Left colon (tissue), 2 donors: ENCODE measurements around the gene STX8. TPM values are rescaled to one million over a fixed set of nuclear protein-coding genes. Genes with fewer than 3 reads are reported as not detected.

Experiments used
- ATAC-seq: fragments of 200-7000 bp; cut with Tn5 transposase; one replicate; pipeline ENCODE4 v1.9.1; 2020; ENCODE audit warnings: mild to moderate bottlenecking, moderate library complexity
- DNase-seq, 2 donors: peaks; one replicate each; pipeline ENCODE4 v3.0.0-alpha.2; 2020
- intact Hi-C, 2 donors: fragments of 100-400 bp; cut with DNase I in 1 of 2; cut with micrococcal nuclease in 1 of 2; formaldehyde crosslinking; loops; one replicate each; pipeline versions ENCODE4 v1.11.2 to v1.14.0; 2022; cut with DNase I, micrococcal nuclease
- total RNA-seq, 2 donors: library from RNA; stranded (reverse); fragmentation: NEBNext Ultra II Directional; extraction: Animal tissue kit (Norgen Biotek cat#: 25700); gene quantifications; one replicate each; pipeline ENCODE4 v1.2.1, GENCODE V29; 2021
- donor health status: DM: no; HTN: no; CAD: no.
- donor health status: DM: yes; HTN: yes; CAD: no.

STX8 gene
- total RNA-seq, 2 donors from 2014 or later: 43.1 to 45.3 TPM

DNA sequence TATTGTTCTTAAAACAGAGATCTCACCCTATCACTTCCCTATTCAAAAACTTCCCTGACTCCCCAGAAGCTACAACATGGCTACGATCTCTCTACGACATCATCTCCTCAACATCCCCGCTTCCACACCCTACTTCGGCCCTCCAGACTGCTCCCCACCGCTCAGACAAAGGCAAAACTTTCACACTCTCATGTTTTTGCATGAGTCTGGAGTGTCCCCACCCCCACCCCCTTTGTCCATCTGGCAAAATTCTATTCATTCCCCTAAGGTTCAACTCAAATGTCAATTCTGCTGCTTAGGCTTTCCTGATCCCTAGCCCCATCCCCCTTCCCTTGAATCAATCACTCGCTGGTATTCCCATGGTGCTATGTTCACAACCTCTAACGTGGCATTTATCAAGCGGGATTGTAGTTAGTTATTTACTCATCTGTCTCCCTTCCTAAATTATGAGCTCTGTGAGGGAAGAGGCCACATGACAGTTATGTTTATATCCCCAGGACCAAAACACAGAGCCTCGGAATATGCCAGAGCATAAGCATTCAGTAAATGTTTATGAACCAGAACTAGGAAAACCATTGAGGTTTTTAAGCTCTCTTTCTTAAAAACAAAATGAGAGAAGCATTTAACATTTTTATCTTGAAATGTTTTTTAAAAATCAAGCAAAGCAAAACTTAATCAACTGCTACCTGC, 55.9 kb downstream of the STX8 start:
- intact Hi-C loops: loop anchor here in 1 of 2 donors (5.0 kb wide), 2 partner anchors 227 to 527 kb away; no protein-coding TSS in a partner anchor
- ATAC-seq (no peak), DNase-seq (no peak)

DNA sequence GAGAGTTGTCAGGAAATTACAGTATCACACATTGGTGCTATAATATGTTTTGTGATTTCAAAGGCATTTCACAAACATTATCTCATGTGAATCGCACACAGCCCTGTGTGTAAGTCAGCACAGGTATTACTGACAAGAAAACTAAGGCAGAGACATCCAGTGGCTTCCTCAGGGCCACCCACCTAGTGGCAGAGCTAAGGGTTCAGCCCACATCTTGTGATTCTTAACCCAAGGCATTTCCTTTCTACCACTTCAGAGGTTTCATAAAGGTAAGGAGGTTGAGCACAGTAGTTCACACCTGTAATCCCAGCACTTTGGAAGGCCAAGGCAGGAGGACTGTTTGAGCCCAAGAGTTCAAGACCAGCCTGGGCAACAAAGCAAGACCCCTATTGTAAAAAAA, 58.2 kb downstream of the STX8 start:
- intact Hi-C loops: no loop called here
- no peak for ATAC-seq
- no peak for DNase-seq

DNA sequence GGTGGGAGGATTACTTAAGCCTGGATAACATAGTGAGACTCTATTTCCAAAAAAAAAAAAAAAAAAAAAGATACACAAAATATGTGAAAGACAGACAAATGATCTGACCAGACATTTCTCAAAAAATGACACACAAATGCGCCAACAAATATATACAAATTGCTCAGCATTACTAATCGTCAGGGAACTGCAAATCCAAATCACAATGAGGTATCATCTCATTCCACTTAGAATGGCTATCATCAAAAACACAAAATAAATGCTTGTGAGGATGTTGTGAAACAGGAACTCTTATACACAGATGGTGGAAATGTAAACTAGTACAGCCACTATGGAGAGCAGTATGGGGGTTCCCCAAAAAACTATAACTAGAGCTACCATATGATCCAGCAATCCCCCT, 62.4 kb downstream of the STX8 start:
- intact Hi-C loops: no loop called here
- DNase-seq (no peak), ATAC-seq (no peak)

DNA sequence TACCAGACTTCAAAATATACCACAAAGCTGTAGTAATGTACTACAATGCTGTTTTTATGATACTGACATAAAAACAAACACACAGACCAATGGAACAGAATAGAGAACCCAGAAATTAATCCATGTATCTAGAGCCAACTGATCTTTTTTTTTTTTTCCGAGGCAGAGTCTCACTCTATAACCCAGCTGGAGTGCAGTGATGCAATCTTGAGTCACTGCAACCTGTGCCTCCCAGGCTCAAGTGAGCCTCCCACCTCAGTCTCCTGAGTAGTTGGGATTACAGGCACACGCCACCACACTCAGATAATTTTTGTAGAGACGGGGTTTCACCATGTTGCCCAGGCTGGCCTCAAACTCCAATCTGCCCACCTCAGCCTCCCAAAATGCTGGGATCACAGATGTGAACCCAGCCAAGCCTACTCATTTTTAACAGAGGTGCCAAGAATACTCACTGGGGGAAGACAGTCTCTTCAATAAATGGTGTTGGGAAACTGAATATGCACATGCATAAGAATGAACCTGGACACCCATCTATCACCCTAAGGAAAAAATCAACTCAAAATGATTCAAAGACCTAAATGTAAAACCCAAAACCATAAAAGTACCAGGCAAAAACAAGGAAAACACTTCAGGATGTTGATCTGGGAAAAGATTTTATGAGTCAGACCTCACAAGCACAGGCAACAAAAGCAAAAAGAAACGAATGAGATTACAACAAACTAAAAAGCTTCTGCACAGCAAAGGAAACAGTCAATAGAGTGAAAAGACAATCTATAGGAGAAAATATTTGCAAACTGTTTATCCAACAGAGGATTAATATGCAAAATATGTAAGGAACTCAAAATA, 63.1 kb downstream of the STX8 start:
- ATAC-seq (no peak), DNase-seq (no peak)
- intact Hi-C loops: no loop called here

DNA sequence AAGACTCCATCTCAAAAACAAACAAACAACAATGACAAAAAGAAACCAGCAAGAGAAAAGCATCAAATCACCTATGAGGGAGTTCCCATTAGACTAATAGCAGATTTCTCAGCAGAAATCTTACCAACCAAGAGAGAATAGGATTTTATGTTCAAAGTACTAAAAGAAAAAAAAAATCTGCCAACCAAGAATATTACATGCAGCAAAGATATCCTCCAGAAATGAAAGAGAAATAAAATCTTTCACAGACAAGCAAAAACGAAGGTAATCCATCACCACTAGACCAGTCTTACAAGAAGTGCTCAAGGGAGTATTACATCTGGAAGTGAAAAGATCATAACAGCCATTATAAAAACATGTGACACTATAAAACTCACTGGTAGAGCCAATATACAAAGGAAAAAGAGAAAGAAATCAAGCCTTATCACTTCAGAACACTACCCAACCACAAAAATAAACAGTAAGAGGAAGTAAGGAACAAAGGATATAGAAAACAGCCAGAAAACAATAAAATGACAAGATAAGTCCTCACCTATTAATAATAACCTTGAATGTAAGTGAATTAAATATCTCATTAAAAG, 66.3 kb downstream of the STX8 start:
- intact Hi-C loops: no loop called here
- ATAC-seq (peak; percentile 99), DNase-seq (no peak)

DNA sequence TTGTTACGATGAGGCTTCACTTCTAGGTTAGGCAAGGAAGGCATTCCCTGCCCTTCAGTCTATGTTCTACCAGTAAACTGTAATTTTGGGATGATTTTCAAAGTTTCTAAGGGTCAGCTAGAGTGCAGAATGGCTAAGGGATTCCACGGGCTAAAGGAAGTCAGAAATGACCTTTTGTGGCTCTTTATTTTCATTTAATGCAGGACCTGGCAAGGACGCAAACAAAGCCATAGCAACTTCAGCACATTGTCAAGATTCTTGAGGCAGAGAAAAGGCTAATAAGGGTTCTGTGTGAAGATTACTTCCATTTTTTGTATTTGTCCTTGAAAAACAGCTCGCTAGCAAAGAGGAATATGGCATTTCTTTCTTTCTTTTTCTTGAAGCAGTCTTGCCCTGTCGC, 76.6 kb downstream of the STX8 start:
- intact Hi-C loops: no loop called here
- ATAC-seq: no peak

DNA sequence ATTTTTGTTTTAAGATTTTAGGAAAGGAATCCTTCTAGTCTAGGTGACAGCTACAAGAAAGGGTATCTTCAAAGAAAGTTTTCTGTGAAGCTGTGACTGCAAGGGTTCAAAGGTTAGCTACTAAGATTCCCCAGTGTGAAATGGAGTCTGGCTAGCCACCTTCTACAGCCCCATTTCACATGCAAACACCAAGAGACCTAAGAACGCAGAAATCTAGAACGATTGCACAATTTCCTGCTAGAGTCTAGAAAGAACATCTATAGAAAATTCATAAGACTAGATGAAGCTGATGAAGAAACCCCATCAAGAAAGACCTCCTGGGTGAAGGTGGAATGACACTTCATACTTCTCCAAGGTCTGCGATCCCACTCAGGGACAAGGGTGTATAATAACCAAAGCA, 77.1 kb downstream of the STX8 start:
- ATAC-seq (no peak), DNase-seq (no peak)
- intact Hi-C loops: no loop called here

More for the DNA sequence above, 76.6 kb downstream of the STX8 start:
- no peak for DNase-seq

DNA sequence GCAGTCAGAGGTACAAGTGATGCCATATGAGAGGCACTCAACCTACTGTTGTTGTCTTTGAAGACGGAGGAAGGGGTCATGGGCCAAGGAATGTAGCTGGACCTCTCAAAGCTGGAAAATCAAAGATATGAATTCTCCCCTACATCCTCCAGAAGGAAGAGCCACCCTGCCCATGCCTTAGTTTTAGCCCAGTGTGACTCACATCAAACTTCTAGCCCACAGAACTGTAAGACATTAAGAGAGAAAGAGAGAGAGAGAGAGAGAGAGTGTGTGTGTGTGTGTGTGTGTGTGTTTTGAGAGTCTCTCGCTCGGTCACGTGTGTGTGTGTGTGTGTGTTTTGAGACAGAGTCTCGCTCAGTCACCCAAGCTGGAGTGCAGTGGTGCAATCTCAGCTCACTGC, 87.1 kb downstream of the STX8 start:
- intact Hi-C loops: no loop called here

DNA sequence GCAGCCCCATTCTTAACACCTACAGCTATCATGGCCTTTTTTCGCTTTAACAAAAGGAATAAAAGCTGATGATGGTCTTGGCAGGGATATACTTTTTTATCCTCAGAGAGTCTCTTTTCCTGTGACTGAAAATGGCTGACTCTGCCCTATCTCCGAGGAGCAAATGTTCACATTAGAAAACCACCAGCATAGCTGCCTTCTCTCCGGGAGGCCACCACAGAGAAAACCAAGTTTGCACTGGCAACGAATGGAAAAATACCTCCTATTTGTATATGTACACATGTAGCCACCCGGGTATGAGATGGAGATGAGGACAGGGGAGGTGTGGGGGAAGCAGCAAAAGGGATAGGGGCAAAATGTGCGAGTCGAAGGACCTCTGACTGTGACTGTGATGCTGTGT, 88.2 kb downstream of the STX8 start:
- ATAC-seq (no peak), DNase-seq (no peak)
- intact Hi-C loops: no loop called here

More for the DNA sequence above, 87.1 kb downstream of the STX8 start:
- DNase-seq (no peak), ATAC-seq (no peak)

DNA sequence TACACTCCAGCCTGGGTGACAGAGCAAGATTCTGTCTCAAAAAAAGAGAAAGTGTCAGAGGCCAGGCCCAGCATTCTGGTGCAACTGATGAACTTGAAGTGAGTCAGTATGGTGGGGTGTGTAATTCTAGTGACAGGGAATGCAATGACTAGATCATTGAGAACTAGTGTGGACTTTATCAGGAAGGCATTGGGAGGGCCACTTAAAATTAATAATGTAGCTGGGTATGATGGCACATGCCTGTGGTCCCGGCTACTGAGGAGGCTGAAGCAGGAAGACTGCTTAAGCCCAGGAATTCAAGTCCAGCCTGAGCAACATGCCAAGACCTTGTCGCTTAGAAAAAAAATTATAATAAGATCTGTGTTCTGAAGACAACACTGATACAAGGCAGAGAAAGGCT, 90.8 kb downstream of the STX8 start:
- DNase-seq (no peak), ATAC-seq (no peak)
- intact Hi-C loops: no loop called here

DNA sequence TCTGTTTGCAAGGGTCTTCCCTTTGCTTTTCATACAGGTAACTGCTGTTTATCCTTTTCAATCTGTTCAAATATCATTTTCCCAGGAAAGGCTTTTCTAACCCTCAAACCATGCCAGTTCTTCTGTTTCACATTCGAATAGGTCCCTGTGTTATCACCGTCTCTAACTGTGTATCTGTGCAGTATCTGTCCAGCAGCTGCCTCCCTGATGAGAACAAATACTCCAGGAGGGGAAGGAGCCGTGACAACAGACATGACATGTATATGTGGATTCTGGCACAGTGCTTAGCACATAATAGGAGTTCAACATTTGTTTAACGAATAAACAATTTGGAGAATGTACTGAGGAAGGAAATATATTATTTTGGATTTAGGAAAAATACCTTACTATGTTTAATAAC, 95.7 kb downstream of the STX8 start:
- ATAC-seq (no peak), DNase-seq (no peak)
- intact Hi-C loops: no loop called here

DNA sequence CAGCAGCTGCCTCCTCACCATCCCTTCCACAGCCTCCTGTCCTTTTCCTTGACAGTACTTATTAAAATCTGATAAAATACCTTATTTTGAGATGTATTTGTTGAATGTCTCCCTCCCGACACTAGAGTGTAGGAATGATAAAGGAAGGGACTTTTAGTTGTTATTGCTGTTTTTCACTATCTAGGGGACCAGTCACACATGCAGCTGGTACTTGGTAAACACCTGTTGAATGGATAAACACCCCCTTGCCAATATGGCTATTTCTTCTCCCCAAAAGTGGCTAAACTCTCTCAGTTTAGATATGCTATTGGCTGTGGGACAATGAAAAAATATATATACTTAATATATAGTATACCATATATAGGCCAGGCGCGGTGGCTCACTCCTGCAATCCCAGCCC, 96.7 kb downstream of the STX8 start:
- DNase-seq (no peak), ATAC-seq (no peak)
- intact Hi-C loops: no loop called here

DNA sequence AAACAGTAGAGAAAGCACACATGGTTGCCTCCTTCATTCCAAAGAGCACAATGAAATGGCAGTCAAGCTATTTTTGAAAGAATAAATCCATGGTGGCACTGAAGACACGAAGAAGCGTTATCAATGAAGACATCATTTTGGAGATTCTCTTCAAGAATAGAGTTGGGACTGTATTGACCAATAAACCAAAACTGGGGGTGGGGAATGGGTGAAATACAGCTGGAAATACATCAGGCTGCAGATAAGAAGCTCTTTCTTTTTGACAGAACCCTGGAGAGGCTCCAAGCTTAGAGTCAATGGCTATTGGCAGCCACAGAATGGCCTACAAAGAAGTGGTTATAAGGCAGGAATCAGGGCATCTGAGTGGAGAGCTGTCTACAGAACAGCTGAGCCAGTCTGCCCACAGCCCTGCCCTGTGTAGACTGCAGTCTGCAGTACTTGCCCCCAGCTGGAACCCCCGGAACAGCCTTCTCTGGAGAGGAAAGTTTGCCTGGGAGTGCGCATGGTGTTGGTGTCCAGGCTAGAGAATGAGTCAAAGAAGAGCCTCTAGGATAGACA, 100.4 kb downstream of the STX8 start:
- intact Hi-C loops: no loop called here
- ATAC-seq (no peak), DNase-seq (no peak)

DNA sequence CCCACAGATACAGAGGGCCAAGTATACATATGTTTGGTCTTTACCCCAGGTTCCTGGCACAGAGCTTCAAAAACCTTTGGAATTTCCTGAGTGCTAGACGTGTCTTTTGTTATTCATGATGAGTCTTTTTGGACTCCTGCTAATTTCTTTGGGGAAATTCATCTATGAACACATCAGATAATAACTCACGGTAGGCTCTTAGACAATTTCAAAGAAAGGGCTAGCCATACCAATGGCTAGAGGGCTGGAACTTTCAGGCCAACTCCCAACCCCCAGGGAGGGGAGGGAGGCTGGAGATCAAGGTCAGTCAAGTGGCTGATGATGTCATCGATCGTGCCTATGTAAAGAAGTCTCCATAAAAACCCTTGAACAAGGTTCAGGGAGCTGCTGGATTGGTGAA, 101.9 kb downstream of the STX8 start:
- intact Hi-C loops: no loop called here
- ATAC-seq: no peak
- DNase-seq: no peak

DNA sequence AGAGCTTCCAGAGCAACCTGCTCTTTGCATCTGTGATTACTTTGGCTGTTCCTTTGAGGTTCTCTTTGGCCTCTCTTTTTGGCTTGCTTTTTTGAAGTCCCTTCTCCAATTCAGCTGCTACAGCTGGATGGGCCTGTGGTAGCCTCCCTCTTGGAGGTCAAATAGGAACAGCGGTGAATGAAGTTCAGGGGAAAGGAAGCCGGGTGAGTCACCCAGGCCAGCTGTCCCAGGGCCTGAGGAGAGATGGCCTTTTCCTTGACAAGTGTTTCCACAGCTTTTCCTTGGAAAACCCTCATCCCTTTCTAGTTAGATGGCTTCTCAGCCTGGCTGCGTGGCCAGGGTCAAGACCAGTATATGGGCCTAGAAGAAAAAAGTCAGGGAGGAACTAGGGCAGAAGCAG, 103.1 kb downstream of the STX8 start:
- ATAC-seq (no peak), DNase-seq (no peak)
- intact Hi-C loops: no loop called here

DNA sequence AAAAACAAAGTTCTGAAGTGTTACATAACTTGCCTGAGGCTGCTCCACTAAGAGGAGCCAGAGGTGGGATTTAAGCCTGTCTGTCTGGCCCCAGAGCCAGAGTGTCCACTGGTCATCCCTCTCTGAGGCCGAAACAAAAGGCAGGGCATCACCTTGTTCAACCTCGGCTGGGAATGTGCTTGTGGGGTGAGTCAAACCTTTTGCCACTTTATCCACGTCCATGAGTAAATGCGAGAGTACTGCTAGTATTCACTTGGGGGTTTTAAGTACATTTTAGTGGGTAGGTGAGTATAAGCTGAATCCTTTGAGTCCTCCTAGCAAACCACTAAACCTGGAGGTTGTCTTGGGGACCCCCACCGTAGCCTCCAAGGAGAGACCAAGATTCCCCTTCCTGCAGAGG, 103.5 kb downstream of the STX8 start:
- DNase-seq (no peak), ATAC-seq (no peak)
- intact Hi-C loops: no loop called here

DNA sequence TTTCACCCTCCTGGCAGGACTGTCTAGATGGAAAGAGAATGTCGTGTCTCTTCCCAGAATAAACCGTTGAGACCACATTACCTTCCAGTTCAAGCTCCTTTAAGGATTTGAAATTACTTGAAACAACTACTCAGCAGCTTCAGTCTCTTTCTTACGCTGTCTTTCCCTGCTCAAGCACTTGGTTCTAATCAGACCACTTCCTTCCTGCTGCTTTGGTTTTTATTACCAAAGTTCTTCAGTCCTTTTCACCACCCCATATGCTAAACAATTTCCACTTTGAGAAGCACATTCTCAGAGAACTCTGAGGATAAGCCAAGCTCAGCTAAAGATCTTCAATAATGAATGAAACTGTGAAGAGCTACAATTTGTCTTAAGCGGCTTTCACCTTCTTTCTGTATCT, 105.4 kb downstream of the STX8 start:
- intact Hi-C loops: no loop called here
- ATAC-seq (no peak), DNase-seq (no peak)

DNA sequence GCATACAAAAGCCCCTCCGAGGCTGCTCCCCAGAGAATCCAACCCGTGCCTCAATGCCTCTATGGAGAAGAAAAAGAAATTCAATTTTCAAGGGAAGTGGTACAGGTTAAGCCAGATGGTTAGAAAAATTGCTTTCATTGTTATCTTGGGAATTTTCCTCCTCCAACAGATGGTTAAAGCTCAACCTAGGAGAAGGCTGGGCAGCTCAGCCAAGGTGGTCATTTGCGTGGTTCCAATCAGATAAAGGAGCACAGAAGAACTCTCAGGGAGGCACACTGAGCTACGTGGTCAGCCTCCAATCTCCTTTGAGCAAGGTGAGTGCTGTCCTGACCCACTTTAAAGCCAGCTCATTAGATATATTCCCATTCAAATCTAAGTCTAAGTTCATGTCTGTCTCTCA, 106.7 kb downstream of the STX8 start:
- ATAC-seq: no peak
- DNase-seq: no peak
- intact Hi-C loops: no loop called here

DNA sequence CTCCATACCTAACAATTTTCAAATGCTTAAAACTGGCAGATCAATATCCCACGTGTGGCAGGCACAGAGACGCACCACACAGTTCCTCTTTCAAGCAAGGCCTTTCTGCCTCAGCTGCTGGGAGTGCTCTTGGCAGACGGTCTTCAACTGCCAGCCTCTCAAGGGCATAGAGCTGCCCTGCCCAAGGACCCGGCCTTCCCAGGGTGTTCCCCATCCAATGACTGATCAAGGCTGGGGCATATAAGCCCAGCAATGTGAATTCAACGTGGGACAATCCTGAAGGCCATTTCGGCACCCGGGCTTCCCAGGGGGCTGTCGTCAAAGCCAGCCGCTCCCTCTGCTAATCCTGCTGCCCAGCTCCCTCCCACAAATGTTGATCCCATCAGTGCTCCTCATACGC, 107.1 kb downstream of the STX8 start:
- no peak for DNase-seq
- intact Hi-C loops: no loop called here
- ATAC-seq: no peak

DNA sequence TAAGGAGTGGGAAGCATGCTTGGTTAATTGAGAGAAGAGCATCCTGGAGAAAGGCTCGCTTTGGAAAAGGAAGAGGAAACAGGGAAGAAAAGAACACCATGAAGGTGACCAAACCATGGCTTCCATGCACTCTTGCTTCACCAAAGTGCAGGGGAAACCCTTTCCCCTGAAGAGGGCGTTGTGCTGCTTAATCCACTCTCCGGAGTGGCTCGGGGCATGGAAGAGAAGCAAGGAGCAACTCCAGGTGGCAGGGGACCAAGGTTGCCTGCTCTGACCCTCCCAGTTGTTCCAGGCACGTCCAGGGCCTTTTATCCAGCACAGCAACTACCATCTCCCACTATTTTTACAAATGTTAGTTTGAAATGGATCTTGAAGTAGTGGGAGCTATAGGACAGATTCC, 108.1 kb downstream of the STX8 start:
- ATAC-seq (no peak), DNase-seq (no peak)
- intact Hi-C loops: no loop called here
